Measurements from ENCODE around the gene LCN12. TPM values are rescaled to one million over a fixed set of nuclear protein-coding genes. Genes with fewer than 3 reads are reported as not detected.

The LCN12 gene
- total and polyA plus RNA-seq, 2 experiments from 2014 or later: 11.4 to 19.7 TPM

GRCh38 chr9:136956604-136957003 is 4.5 kb downstream of the LCN12 start:
- H3K27me3 ChIP-seq: no peaks in the 10 kb centered on the region
- H3K9me3 ChIP-seq (ENCODE audit: low read depth): no peaks in the 10 kb centered on the region
- DNase-seq (ENCODE audit: low read depth in 1 of 2, low spot score in 1 of 2): no peak
- H3K36me3 ChIP-seq: no peaks in the 10 kb centered on the region
- no peak overlapping the region for H3K4me3 ChIP-seq
- H3K4me1 ChIP-seq (ENCODE audit: low read depth): no peaks in the 10 kb centered on the region
- TF ChIP-seq CTCF (IDR thresholded peaks at IDR 0.05; ENCODE audit: low read depth, low read length): no peak
- H3K27ac ChIP-seq: no peak overlapping the region

- Histone ChIP-seq H3K4me1 (ENCODE audit: low read depth) (no peaks in the 10 kb centered on the region), H3K27me3 (no peaks in the 10 kb centered on the region), H3K4me3 (no peak overlapping the region), H3K27ac (no peak overlapping the region), H3K36me3 (no peaks in the 10 kb centered on the region), H3K9me3 (ENCODE audit: low read depth) (no peaks in the 10 kb centered on the region)
- no peak for TF ChIP-seq CTCF (IDR thresholded peaks at IDR 0.05; ENCODE audit: low read depth, low read length)
- no peak for DNase-seq (ENCODE audit: low read depth in 1 of 2, low spot score in 1 of 2)
Observed at GRCh38 chr9:136957461-136957860, 5.4 kb downstream of the LCN12 start.

DNA sequence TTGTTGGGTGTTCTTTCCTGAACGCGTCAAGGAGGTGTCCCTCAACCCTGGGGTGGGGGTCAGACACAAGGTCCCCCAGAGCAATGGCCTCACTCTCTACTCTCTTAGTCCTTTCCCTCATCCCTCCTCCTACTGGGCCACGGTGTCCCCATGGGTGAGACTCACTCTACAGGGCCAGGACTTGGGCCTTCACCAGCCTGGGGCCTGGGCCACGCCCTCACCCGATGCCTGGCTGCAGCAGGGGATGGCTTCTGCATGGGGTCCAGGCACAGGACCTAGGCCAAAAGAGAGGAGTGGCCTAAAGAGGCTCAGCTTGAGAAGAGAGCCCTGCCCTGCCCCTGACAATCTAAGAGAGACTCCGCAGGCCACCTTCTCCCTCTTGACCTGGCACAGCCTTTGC is 5.8 kb downstream of the LCN12 start:
- no peak overlapping the region for H3K4me3 ChIP-seq
- H3K27ac ChIP-seq: no peak overlapping the region
- H3K4me1 ChIP-seq (ENCODE audit: low read depth): no peaks in the 10 kb centered on the region
- no peaks in the 10 kb centered on the region for H3K36me3 ChIP-seq
- no peak for DNase-seq (ENCODE audit: low read depth in 1 of 2, low spot score in 1 of 2)
- no peaks in the 10 kb centered on the region for H3K9me3 ChIP-seq (ENCODE audit: low read depth)
- no peaks in the 10 kb centered on the region for H3K27me3 ChIP-seq
- no peak for TF ChIP-seq CTCF (IDR thresholded peaks at IDR 0.05; ENCODE audit: low read depth, low read length)

GRCh38 chr9:136958473-136958872 is 6.4 kb downstream of the LCN12 start:
- Histone ChIP-seq H3K9me3 (ENCODE audit: low read depth) (no peaks in the 10 kb centered on the region), H3K4me3 (no peak overlapping the region), H3K27ac (no peak overlapping the region), H3K36me3 (no peaks in the 10 kb centered on the region), H3K27me3 (no peaks in the 10 kb centered on the region), H3K4me1 (ENCODE audit: low read depth) (no peaks in the 10 kb centered on the region)
- no peak for DNase-seq (ENCODE audit: low read depth in 1 of 2, low spot score in 1 of 2)
- TF ChIP-seq CTCF (IDR thresholded peaks at IDR 0.05; ENCODE audit: low read depth, low read length): no peak

DNA sequence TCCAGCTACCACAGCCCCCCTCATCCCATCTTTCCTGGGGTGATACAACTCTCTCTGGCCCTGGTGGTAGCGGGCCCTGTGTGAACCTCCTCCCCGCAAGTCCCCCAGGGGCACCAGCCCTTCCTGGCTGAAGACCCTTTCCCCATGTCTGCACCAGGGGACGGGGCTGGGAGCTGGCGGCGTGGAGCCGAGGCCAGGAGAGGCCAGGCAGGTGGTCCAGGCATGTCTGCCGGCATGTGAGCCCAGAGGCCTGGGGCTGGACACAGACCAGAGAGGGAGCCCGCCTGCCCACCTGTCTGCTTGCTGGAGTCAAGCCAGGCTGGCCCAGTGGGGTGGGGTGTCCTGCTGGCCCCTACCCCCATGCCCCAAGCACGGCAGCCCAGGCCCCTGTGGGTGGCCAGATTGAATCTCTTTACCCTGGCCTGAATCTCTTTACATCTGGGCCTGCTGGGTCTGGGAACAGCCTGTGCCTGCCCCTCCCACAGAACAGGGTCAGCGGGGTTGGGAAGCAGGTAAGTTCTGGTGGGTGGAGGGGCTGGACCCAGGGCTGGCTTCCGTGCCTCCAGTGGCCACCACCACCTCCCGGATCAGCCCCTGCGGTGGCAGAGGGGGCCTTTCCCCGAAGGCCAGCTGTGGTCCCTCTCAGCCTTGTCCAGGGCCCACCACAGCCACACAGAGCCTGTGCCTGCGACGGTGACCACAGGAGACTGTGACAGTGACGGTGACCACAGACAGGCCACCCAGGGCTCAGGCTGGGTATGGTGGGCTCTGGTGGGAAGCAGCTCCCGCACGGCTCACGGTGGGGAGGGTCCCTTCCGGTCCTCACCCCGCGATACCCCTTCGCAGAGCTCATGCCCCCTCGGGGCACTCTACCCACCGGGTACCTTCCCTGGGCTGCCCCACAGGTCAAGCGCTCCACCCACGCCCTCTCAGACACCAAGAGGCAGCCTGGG is 7.1 kb downstream of the LCN12 start:
- Histone ChIP-seq H3K27me3 (no peaks in the 10 kb centered on the region), H3K4me3 (no peak overlapping the region), H3K36me3 (no peaks in the 10 kb centered on the region), H3K9me3 (ENCODE audit: low read depth) (no peaks in the 10 kb centered on the region), H3K27ac (no peak overlapping the region), H3K4me1 (ENCODE audit: low read depth) (no peaks in the 10 kb centered on the region)
- no peak for TF ChIP-seq CTCF (IDR thresholded peaks at IDR 0.05; ENCODE audit: low read depth, low read length)
- no peak for DNase-seq (ENCODE audit: low read depth in 1 of 2, low spot score in 1 of 2)
